SIG-M5 (cell line): ENCODE measurements around the gene EFHC2.

Experiments used
- DNase-seq: peaks from one replicate; lab custom pipeline; 2025; lab: John Stamatoyannopoulos, UW

The EFHC2 gene, protein sequence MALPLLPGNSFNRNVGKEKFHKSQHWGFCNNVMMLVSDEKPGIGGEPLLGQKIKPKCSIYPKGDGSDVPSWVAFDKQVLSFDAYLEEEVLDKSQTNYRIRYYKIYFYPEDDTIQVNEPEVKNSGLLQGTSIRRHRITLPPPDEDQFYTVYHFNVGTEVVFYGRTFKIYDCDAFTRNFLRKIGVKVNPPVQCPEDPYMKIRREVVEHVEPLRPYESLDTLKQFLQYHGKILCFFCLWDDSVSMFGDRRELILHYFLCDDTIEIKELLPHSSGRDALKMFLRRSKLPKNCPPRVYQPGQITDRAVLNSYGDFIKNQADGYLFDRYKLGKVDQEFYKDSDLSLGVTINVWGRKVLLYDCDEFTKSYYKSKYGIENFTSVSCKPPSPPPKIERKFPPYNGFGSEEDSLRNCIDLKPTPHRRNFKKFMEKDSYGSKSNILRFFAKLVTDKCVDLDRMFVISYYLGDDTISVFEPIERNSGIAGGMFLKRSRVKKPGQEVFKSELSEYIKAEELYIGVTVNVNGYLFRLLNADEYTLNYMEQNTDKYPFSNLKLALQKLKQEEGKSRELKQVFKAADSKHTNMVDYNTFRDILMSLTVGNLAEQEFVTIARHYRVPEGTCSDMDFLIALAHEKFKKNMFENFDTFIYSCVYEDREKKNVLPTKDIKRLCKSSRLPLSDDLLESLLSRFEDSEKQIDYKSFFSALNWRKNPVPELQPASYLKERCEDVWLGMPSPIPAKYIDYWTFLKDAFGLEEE

GRCh38 chrX:44343412-44344141, at the start of gene EFHC2:
Gene EFHC2, minus strand, starts transcription at chrX:44343672. Its CDS starts 84 bp downstream, at chrX:44343588.
- no peak for DNase-seq

DNA sequence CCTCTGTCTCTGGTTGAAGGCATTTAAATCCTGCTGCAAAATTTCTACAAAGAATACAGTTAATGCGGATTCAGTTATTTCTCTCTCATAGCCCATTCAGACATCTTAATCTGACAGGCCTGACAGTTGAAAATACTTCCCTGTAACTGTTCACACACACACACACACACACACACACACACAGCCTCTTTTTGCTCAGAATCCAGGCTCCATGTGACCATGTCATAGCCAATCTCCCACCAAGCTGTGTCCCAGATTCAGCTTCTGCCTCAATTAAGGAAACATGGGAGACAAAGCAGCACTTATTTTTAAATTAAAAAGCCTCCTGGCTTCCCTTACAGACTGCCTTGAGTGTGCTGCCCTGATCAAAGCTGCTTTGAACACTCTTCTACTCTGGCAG, 49.3 kb upstream of the EFHC2 start:
- DNase-seq, result no peak

- no peak for DNase-seq
Measured at GRCh38 chrX:44384688-44385338, 41.3 kb upstream of the EFHC2 start.

DNA sequence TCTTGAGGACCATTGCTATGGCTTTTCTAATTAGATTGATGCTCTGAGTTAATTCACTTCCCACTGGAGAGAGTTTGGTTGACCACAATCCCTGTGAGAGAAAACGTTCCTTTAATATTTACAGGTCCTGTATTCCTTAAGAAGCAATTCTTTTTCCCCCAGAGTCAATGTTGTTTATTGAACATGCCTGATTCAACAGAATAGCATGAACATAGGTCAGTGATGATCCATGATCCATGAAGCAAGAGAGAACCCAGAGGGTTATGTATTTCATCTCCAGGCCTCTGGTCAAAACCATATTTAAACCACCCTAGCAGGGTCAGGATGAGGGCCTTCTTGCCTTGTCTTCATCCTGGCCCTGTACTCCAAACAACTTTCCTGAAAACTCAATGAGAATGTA, 39.4 kb upstream of the EFHC2 start:
- DNase-seq, result no peak

- DNase-seq, result no peak
Measured at GRCh38 chrX:44352758-44353157, 9.3 kb upstream of the EFHC2 start.

- DNase-seq, result no peak
Measured at GRCh38 chrX:44349561-44349960, 6.1 kb upstream of the EFHC2 start.

DNA sequence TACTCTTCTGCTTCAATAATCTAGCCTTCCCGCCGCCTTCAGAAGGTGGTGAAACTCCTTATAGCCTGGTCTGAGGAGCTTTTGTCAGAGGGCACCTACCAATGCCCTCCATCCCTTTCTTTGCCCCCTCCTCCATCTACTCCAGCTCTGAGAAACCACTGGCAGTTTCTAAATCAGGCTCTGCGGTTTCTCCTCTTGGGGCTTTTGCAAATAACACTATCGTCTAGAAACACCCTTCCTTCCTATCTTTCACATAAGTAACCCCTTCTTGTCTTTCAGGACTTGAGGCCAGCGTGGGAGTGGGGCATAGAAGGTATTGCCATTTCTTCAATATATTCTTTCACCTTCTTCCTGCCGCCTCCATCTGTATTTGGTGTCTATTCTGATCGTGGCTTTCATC, 1.2 kb upstream of the EFHC2 start:
- DNase-seq, result peak; percentile 30

GRCh38 chrX:44344194-44344593, 722 bp upstream of the EFHC2 start:
- no peak for DNase-seq

- no peak for DNase-seq
Measured at GRCh38 chrX:44342866-44343265, 606 bp downstream of the EFHC2 start.

GRCh38 chrX:44338361-44338760, 5.1 kb downstream of the EFHC2 start:
- DNase-seq, result no peak

- DNase-seq, result no peak
Measured at GRCh38 chrX:44332437-44332836, 11.0 kb downstream of the EFHC2 start.

- DNase-seq, result no peak
Measured at GRCh38 chrX:44330227-44330626, 13.2 kb downstream of the EFHC2 start.

DNA sequence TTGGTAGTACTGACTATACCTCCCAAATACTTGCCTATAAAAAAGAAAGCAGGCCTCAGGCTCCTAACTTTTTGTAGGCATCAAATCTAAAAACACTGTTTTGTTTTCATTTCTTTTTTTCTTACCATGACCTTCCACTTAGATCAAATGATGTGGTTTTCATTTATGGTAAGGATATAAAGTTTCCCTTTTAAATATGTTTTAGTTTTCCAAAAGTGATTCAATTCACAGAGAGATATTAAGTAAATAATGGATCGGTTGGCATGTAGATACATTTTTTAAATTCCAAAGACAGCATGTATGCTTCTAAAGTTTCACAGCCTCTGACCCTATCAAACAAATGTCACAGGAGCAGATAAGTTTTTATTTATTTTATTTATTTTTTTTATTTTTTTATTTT, 23.9 kb downstream of the EFHC2 start:
- no peak for DNase-seq

DNA sequence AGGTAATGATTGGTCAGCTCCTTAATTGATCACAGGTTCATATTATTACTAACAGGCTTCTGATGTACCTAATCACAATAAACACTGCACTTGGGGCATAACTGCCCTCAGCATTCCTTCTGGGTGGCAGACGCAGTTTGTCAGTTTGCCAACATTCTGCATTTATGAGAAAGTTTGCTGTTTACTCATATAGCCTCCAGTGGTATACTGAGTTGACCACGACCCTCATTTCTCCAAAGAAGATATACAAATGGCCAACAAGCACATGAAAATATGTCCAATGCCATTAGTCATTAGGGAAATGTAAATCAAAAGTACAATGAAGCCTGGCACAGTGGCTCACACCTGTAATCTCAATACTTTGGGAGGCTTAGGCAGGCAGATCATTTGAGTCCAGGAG, 26.3 kb downstream of the EFHC2 start:
- DNase-seq, result no peak

DNA sequence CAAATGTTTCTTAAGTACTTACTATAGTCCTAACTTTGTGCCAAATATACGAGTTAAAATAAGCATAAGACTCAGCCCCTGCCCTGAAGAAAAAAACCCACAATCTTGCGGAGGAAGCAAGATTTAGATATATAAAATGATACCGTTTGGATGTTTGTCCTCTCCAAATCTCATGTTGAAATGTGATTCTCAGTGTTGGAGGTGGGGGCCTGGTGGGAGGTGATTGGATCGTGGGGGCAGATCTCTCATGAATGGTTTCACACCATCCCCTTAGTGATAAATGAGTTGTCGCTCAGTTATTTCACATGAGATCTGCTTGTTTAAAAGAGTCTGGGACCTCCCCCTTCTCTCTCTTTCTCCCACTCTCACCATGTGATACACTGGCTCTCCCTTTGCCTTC, 28.7 kb downstream of the EFHC2 start:
- DNase-seq, result no peak

DNA sequence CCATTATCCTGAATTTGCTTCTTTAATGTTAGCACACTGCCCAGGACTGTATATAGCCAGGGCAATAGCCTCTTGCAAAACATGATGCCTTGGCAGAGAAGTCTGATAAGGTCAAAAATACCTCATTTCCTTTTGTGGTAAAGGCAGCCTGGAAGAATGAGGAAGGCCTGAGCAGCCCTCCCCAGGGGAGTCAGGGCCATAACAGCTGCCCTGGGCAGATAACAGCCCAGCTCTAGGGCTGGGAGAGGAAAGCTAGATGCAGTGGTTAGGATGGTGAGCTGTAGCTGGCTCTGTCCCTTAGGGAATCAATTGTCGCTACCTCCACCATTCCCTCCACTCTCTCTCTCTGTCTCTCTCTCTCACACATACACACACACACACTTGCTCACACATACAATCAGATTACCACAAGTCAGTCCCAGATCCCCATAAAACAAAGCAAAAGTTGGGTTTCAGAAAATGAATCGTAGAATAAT, 29.2 kb downstream of the EFHC2 start:
- peak; percentile 4 for DNase-seq

DNA sequence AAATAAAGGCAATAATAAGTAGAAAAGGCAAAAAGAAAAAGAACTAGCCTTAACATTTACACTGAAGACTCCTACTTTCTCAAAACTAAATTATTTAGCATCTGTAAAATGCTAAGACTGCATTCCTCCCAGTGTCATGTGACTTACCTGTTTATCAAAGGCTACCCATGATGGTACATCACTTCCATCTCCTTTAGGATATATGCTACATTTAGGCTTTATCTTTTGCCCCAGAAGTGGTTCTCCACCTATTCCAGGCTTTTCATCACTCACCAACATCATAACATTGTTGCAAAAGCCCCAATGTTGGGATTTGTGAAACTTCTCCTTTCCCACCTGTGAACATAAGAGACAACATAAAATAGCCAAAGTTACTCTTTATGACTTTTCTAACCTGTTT, 31.1 kb downstream of the EFHC2 start:
- DNase-seq, result no peak

GRCh38 chrX:44310227-44310626, 33.2 kb downstream of the EFHC2 start:
- no peak for DNase-seq

GRCh38 chrX:44308869-44309268, 34.6 kb downstream of the EFHC2 start:
- DNase-seq, result no peak

DNA sequence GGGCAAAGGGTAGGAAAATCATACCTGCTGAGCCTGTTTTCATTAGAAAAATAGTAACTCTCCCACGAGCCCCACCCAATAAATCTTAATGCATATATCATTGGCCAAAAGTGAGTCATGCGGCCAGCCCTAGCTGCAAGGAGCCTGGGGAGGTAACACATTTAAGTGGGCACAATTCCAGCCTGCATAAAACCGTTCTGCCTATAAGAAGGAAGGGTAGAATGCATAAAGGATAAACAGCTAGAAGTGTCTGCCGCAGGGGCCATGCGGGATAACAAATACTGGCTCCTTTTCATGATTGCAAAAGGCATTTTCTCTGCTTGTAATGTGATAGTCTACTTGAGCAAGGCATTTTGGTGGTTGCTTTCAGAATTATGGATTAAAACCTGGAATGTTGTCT, 37.1 kb downstream of the EFHC2 start:
- DNase-seq, result no peak

DNA sequence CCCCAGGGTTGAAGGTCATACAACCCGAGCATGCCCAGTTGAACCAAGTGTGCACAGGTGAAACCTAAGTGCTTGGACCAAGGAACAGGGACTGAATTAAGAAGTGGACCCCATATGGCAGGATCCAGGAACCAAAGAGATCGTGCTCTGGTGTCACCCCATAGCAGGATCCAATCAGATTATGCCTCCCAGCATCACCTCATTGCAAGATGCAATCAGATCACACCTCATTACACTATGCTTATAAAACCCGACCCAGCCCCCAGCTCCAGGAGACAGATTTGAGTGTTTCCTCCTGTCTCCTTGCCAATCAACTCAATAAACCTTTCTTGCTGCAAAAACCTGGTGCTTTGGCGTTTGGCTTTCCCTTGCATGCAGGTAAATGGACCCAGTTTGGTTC, 37.6 kb downstream of the EFHC2 start:
- no peak for DNase-seq

DNA sequence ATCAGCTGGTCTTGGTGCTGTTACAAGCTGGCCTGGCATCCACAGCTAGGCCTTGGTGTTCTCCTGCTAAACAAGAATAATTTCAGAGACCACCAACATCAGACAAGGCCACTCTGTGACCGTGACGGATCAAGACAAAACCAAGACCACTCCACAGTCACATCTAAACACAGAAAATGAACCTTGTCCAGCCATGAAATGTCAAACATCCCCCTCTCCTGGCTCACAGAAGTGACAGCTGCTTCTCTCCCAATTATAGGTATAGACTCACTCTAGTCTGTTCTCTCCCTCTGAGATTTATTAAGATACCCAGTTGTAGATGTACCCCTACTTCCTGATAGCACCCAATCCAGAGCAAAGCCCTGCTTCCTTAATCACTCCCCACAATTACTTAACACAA, 40.4 kb downstream of the EFHC2 start:
- DNase-seq, result no peak
